DOHH2 (cell line): ENCODE results near the gene EPN2.

Experiments
- EZH2phosphoT487 ChIP-seq: fragments of 200-600 bp; sonication (generic); IDR thresholded peaks from 2 replicates; pipeline ENCODE4 v1.6.1; 2017; ENCODE audit warnings: borderline replicate concordance, mild to moderate bottlenecking, antibody characterized with exemption, low read length, moderate library complexity, mixed read lengths
- TF ChIP-seq, protein P1 (sequence below): fragments of 200-600 bp; sonication (generic); IDR thresholded peaks from one replicate; pipeline ENCODE4 v1.5.1; 2014; ENCODE audit warnings: antibody characterized with exemption, mild to moderate bottlenecking, low read depth, low read length; ENCODE audit not compliant: poor library complexity, severe bottlenecking

DNA sequence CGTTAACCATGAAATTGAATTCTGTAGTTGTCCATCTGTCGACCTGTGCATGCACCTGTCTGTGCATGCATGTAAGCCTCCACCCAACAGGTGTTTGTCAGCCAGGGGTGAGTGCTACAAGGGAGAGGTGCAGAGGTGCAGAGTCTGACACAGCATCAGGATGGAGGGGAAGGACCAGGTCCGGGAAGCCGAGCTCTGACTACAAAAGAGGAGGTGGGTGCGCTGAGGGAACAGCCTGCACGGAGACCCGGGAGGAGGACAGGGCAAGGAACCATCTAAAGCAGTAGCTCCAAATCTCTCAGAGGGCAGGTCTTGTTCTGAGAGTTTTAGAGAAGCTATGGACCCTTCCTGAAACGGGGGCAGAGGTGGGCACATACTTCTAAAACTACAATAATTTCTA, 71.2 kb downstream of the EPN2 start:
- TF ChIP-seq, protein P1, sequence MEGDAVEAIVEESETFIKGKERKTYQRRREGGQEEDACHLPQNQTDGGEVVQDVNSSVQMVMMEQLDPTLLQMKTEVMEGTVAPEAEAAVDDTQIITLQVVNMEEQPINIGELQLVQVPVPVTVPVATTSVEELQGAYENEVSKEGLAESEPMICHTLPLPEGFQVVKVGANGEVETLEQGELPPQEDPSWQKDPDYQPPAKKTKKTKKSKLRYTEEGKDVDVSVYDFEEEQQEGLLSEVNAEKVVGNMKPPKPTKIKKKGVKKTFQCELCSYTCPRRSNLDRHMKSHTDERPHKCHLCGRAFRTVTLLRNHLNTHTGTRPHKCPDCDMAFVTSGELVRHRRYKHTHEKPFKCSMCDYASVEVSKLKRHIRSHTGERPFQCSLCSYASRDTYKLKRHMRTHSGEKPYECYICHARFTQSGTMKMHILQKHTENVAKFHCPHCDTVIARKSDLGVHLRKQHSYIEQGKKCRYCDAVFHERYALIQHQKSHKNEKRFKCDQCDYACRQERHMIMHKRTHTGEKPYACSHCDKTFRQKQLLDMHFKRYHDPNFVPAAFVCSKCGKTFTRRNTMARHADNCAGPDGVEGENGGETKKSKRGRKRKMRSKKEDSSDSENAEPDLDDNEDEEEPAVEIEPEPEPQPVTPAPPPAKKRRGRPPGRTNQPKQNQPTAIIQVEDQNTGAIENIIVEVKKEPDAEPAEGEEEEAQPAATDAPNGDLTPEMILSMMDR: no peak
- no peak for TF ChIP-seq EZH2phosphoT487
